Measurements from ENCODE around the gene SLBP.
A peak's percentile ranks its signal among the peaks of the same experiment; 100 is the strongest.

The SLBP gene

GRCh38 chr4:1721003-1721665 is 9.0 kb upstream of the SLBP start, which contains the start of the genes TACC3 and TMEM129:
Gene TACC3, plus strand, starts transcription at chr4:1721521. Its CDS starts 1,901 bp downstream, at chr4:1723422.
Gene TMEM129, minus strand, starts transcription at chr4:1721323. Its CDS starts 486 bp downstream, at chr4:1720837.
- H3K79me2 ChIP-seq = peaks cover 3% of the 10 kb centered on the region
- TF ChIP-seq CTCF (IDR thresholded peaks at IDR 0.05) = no peak
- H3K27ac ChIP-seq = peak within 1 kb of the TSS; percentile 80
- no peaks in the 10 kb centered on the region for H3K4me1 ChIP-seq
- peak within 1 kb of the TSS; percentile 95 for H3K4me2 ChIP-seq (ENCODE audit: low read length)
- peak within 1 kb of the TSS; percentile 75 for H3K4me3 ChIP-seq (ENCODE audit: low read depth, low read length)
- no peaks in the 10 kb centered on the region for H3K27me3 ChIP-seq (ENCODE audit: control insufficient read depth, insufficient read depth, low read length)
- no peaks in the 10 kb centered on the region for H3K36me3 ChIP-seq (ENCODE audit: control insufficient read depth, insufficient read depth, low read length)
- H3K9me3 ChIP-seq (ENCODE audit: control insufficient read depth, low read length) = no peaks in the 10 kb centered on the region
- H2AFZ ChIP-seq = peak within 1 kb of the TSS; percentile 69
- no peak within 1 kb of the TSS for H3K9ac ChIP-seq

- peaks cover 3% of the 10 kb centered on the region for H3K79me2 ChIP-seq
- H3K9ac ChIP-seq = no peak overlapping the region
- no peak for TF ChIP-seq CTCF (IDR thresholded peaks at IDR 0.05)
- no peaks in the 10 kb centered on the region for H3K9me3 ChIP-seq (ENCODE audit: control insufficient read depth, low read length)
- peak overlapping the region; percentile 75 for H3K4me3 ChIP-seq (ENCODE audit: low read depth, low read length)
- H3K27ac ChIP-seq = peak overlapping the region; percentile 80
- H2AFZ ChIP-seq = peak overlapping the region; percentile 69
- H3K4me1 ChIP-seq = no peaks in the 10 kb centered on the region
- peak overlapping the region; percentile 95 for H3K4me2 ChIP-seq (ENCODE audit: low read length)
- H3K36me3 ChIP-seq (ENCODE audit: control insufficient read depth, insufficient read depth, low read length) = no peaks in the 10 kb centered on the region
- H3K27me3 ChIP-seq (ENCODE audit: control insufficient read depth, insufficient read depth, low read length) = no peaks in the 10 kb centered on the region
These were observed 8.3 kb upstream of the SLBP start for GRCh38 chr4:1720163-1720983.

- no peak overlapping the region for H2AFZ ChIP-seq
- no peak for TF ChIP-seq CTCF (IDR thresholded peaks at IDR 0.05)
- no peaks in the 10 kb centered on the region for H3K9me3 ChIP-seq (ENCODE audit: control insufficient read depth, low read length)
- H3K79me2 ChIP-seq = peaks cover 3% of the 10 kb centered on the region
- H3K4me3 ChIP-seq (ENCODE audit: low read depth, low read length) = no peak overlapping the region
- no peak overlapping the region for H3K9ac ChIP-seq
- no peaks in the 10 kb centered on the region for H3K36me3 ChIP-seq (ENCODE audit: control insufficient read depth, insufficient read depth, low read length)
- H3K4me1 ChIP-seq = no peaks in the 10 kb centered on the region
- H3K4me2 ChIP-seq (ENCODE audit: low read length) = no peak overlapping the region
- no peak overlapping the region for H3K27ac ChIP-seq
- no peaks in the 10 kb centered on the region for H3K27me3 ChIP-seq (ENCODE audit: control insufficient read depth, insufficient read depth, low read length)
These were observed 6.2 kb upstream of the SLBP start for GRCh38 chr4:1718095-1718850.

- Histone ChIP-seq H2AFZ (no peak overlapping the region), H3K4me3 (ENCODE audit: low read depth, low read length) (no peak overlapping the region), H3K9me3 (ENCODE audit: control insufficient read depth, low read length) (no peaks in the 10 kb centered on the region), H3K27ac (no peak overlapping the region), H3K36me3 (ENCODE audit: control insufficient read depth, insufficient read depth, low read length) (no peaks in the 10 kb centered on the region), H3K4me1 (no peaks in the 10 kb centered on the region), H3K79me2 (peaks cover 3% of the 10 kb centered on the region), H3K27me3 (ENCODE audit: control insufficient read depth, insufficient read depth, low read length) (no peaks in the 10 kb centered on the region), H3K4me2 (ENCODE audit: low read length) (no peak overlapping the region), H3K9ac (no peak overlapping the region)
- TF ChIP-seq CTCF (IDR thresholded peaks at IDR 0.05) = no peak
These were observed 5.3 kb upstream of the SLBP start for GRCh38 chr4:1717129-1718094.
